ENCODE data around the gene PNMA8A.

GRCh38 chr19:46511237-46511636, 39.9 kb upstream of the PNMA8A start:
- TF ChIP-seq, protein P1, sequence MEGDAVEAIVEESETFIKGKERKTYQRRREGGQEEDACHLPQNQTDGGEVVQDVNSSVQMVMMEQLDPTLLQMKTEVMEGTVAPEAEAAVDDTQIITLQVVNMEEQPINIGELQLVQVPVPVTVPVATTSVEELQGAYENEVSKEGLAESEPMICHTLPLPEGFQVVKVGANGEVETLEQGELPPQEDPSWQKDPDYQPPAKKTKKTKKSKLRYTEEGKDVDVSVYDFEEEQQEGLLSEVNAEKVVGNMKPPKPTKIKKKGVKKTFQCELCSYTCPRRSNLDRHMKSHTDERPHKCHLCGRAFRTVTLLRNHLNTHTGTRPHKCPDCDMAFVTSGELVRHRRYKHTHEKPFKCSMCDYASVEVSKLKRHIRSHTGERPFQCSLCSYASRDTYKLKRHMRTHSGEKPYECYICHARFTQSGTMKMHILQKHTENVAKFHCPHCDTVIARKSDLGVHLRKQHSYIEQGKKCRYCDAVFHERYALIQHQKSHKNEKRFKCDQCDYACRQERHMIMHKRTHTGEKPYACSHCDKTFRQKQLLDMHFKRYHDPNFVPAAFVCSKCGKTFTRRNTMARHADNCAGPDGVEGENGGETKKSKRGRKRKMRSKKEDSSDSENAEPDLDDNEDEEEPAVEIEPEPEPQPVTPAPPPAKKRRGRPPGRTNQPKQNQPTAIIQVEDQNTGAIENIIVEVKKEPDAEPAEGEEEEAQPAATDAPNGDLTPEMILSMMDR (IDR thresholded peaks at IDR 0.05; ENCODE audit: poor library complexity, severe bottlenecking) = no peak
- TF ChIP-seq RAD21 (conservative IDR thresholded peaks at IDR 0.05) = no peak

Data from neural cell (in vitro differentiated cells).